SHP77 treated with DMSO at 0.1 percent for 48 hours (cell line): Measurements from ENCODE around the gene RPL14.
"Not testable (repeated sequence)": the region's sequence is repeated elsewhere in the genome, so short reads cannot be mapped to it uniquely, and the experiment has no call there.

ENCODE experiments used
- DNase-seq: peaks from one replicate; lab custom pipeline; 2025; lab: John Stamatoyannopoulos, UW

Gene RPL14

GRCh38 chr3:40456940-40457823, at the start of gene RPL14:
RPL14 (plus strand) TSS chr3:40457339; CDS start chr3:40457472, 133 bp downstream.
- DNase-seq = peak; percentile 72

GRCh38 chr3:40407611-40408010, 49.5 kb upstream of the RPL14 start:
- no peak for DNase-seq

- DNase-seq = no peak
These were observed 42.9 kb upstream of the RPL14 start for GRCh38 chr3:40414270-40414669.

- DNase-seq = no peak
These were observed 39.1 kb upstream of the RPL14 start for GRCh38 chr3:40417845-40418543.

GRCh38 chr3:40422861-40423260, 34.3 kb upstream of the RPL14 start:
- DNase-seq = no peak

- no peak for DNase-seq
These were observed 30.0 kb upstream of the RPL14 start for GRCh38 chr3:40427045-40427669.

GRCh38 chr3:40432793-40433192, 24.3 kb upstream of the RPL14 start:
- no peak for DNase-seq

GRCh38 chr3:40437889-40438288, 19.2 kb upstream of the RPL14 start:
- no peak for DNase-seq

- no peak for DNase-seq
These were observed 12.1 kb upstream of the RPL14 start for GRCh38 chr3:40445062-40445461.

GRCh38 chr3:40445880-40446279, 11.3 kb upstream of the RPL14 start:
- no peak for DNase-seq

GRCh38 chr3:40450438-40450837, 6.7 kb upstream of the RPL14 start:
- no peak for DNase-seq

- DNase-seq = no peak
These were observed 5.6 kb upstream of the RPL14 start for GRCh38 chr3:40451551-40451950.

GRCh38 chr3:40452057-40452456, 5.1 kb upstream of the RPL14 start:
- no peak for DNase-seq

- no peak for DNase-seq
These were observed 4.6 kb upstream of the RPL14 start for GRCh38 chr3:40452562-40452875.

- DNase-seq = peak; percentile 98
These were observed 4.0 kb upstream of the RPL14 start for GRCh38 chr3:40452876-40453730.

- no peak for DNase-seq
These were observed 3.2 kb upstream of the RPL14 start for GRCh38 chr3:40453933-40454332.

- DNase-seq = no peak
These were observed 1.8 kb upstream of the RPL14 start for GRCh38 chr3:40455328-40455727.

GRCh38 chr3:40456279-40456939, 730 bp upstream of the RPL14 start:
- no peak for DNase-seq

- DNase-seq = no peak
These were observed 1.3 kb downstream of the RPL14 start for GRCh38 chr3:40458473-40458872.

GRCh38 chr3:40460481-40460880, 3.3 kb downstream of the RPL14 start:
- DNase-seq = not testable (repeated sequence)

- DNase-seq = no peak
These were observed 4.0 kb downstream of the RPL14 start for GRCh38 chr3:40461161-40461560.
